Endothelial cell of umbilical vein (primary cell): ENCODE results near the gene CEP104.

Experiments
- EZH2 ChIP-seq: IDR thresholded peaks from 2 replicates; pipeline ENCODE4 v1.6.1; 2012; ENCODE audit warnings: borderline replicate concordance, low read depth, mild to moderate bottlenecking, moderate library complexity, low read length, inconsistent platforms; ENCODE audit not compliant: severe bottlenecking
- FOS ChIP-seq: IDR thresholded peaks from 2 replicates; pipeline ENCODE4 v1.6.1; 2011; ENCODE audit warnings: mild to moderate bottlenecking, low read length, moderate library complexity, borderline replicate concordance; ENCODE audit not compliant: insufficient read depth
- GATA2 ChIP-seq: IDR thresholded peaks from 2 replicates; pipeline ENCODE4 v1.7.0; 2011; ENCODE audit warnings: low read depth, mild to moderate bottlenecking, moderate library complexity, mixed read lengths, low read length; ENCODE audit not compliant: insufficient read length, insufficient read depth
- MAX ChIP-seq: IDR thresholded peaks from 2 replicates; pipeline ENCODE4 v1.6.1; 2011; ENCODE audit not compliant: insufficient read depth, insufficient read length
- MYC ChIP-seq: IDR thresholded peaks from one replicate; pipeline ENCODE4 v1.6.1; 2011; ENCODE audit warnings: mild to moderate bottlenecking, low read depth, low read length
- POLR2A ChIP-seq: IDR thresholded peaks from 2 replicates; pipeline ENCODE4 v1.6.1; 2012; ENCODE audit warnings: low read depth, mild to moderate bottlenecking, control low read depth, low read length
- POLR2AphosphoS5 ChIP-seq: IDR thresholded peaks from 2 replicates; pipeline ENCODE4 v1.6.1; 2012; ENCODE audit warnings: low read depth, mild to moderate bottlenecking, control low read depth, low read length, moderate library complexity; ENCODE audit not compliant: insufficient read depth
- TF ChIP-seq, protein P1 (sequence below), 2 donors: IDR thresholded peaks; 1 replicate in 1 of 2; 2 replicates in 1 of 2; pipeline ENCODE4 v1.5.1; 2011; ENCODE audit warnings: low read length in 2 of 2, mild to moderate bottlenecking in 2 of 2, moderate library complexity in 2 of 2, control low read depth in 1 of 2, inconsistent platforms in 1 of 2, low read depth in 1 of 2; ENCODE audit not compliant: insufficient read depth in 1 of 2; ENCODE audit errors: extremely low read depth in 1 of 2

DNA sequence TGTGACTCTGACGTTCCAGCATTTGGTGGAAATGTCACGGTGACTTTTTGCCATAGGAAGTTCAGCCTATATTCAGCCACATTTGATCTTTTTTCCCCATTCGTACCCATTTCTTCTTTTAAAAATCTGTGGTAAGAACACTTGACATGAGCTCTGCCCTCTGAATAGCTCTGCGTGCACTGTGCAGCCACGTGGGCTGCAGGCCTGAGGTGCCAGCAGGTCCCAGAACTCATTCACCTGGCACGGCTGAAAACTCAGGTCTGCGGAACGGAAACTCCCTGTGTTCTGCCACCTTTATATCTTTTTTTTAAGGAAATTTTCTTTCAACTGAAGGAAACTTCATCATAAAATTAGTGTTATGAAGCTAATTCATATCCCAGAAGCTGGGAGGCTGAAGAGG is 28.6 kb downstream of the CEP104 start:
- TF ChIP-seq POLR2A (no peak), EZH2 (no peak), MAX (no peak), POLR2AphosphoS5 (no peak), FOS (no peak), MYC (no peak), GATA2 (no peak)
- TF ChIP-seq, protein P1, sequence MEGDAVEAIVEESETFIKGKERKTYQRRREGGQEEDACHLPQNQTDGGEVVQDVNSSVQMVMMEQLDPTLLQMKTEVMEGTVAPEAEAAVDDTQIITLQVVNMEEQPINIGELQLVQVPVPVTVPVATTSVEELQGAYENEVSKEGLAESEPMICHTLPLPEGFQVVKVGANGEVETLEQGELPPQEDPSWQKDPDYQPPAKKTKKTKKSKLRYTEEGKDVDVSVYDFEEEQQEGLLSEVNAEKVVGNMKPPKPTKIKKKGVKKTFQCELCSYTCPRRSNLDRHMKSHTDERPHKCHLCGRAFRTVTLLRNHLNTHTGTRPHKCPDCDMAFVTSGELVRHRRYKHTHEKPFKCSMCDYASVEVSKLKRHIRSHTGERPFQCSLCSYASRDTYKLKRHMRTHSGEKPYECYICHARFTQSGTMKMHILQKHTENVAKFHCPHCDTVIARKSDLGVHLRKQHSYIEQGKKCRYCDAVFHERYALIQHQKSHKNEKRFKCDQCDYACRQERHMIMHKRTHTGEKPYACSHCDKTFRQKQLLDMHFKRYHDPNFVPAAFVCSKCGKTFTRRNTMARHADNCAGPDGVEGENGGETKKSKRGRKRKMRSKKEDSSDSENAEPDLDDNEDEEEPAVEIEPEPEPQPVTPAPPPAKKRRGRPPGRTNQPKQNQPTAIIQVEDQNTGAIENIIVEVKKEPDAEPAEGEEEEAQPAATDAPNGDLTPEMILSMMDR (IDR thresholded peaks at IDR 0.05; ENCODE audit: extremely low read depth in 1 of 2, insufficient read depth in 1 of 2, low read depth in 1 of 2, low read length in 2 of 2) = no peak
